K562 (cell line): ENCODE measurements around the gene PPM1E. TPM values are rescaled to one million over a fixed set of nuclear protein-coding genes. Genes with fewer than 3 reads are reported as not detected.

Experiments
- ATAC-seq: fragments of 200-7000 bp; cut with Tn5 transposase; 3 replicates; pipeline ENCODE4 v1.9.1; 2020; ENCODE audit warnings: moderate library complexity
- BruUV-seq: library from RNA; stranded (reverse); fragments of 400-500 nt; replicated peaks from 2 replicates; lab custom pipeline; 2021; lab: Mats Ljungman, UMichigan
- CTCF ChIA-PET: fragments of 300-600 bp; formaldehyde crosslinking; extraction: SDS; loops from one replicate; lab custom pipeline; 2021; ENCODE audit warnings: low intra/inter-chr PET ratio; lab: Yijun Ruan, JAX
- POLR2A ChIA-PET: fragments of 300-600, 350-650 bp; sonication (Branson Sonifier 250); formaldehyde crosslinking; extraction: SDS; loops from one replicate; lab custom pipeline; 2021; ENCODE audit warnings: antibody characterized with exemption, inconsistent platforms; lab: Yijun Ruan, JAX
- DNase-seq, 4 experiments: peaks; one replicate each; pipeline versions ENCODE4 v3.0.0 to v3.0.0-alpha.2; 2011 to 2018; ENCODE audit warnings: low spot score in 3 of 4, mixed read lengths in 3 of 4; ENCODE audit errors: extremely low read depth in 1 of 4
- FAIRE-seq: peaks from 2 replicates; lab custom pipeline; 2011; peaks lifted over from hg19 to GRCh38; lab: Jason Lieb, UNC
- H2AFZ ChIP-seq: 2 replicates; pipeline ENCODE4 v1.6.0; 2011; ENCODE audit warnings: low read depth, low read length, control low read depth, inconsistent platforms
- H3K27ac ChIP-seq: fragments of 200-600 bp; 3 replicates; pipeline ENCODE4 v1.8.0; 2011; ENCODE audit warnings: low read depth, mild to moderate bottlenecking, control low read depth, inconsistent platforms, low read length, moderate library complexity, mixed read lengths; ENCODE audit errors: extremely low read depth
- H3K27me3 ChIP-seq, 2 experiments: fragments of 300-600 bp in 1 of 2; 2 replicates in 1 of 2; 3 replicates in 1 of 2; pipeline versions ENCODE4 v1.6.0 to v1.8.0; 2011; ENCODE audit warnings: inconsistent platforms in 2 of 2, low read length in 2 of 2, mild to moderate bottlenecking in 1 of 2, mixed read lengths in 1 of 2, moderate library complexity in 1 of 2; ENCODE audit not compliant: control insufficient read depth in 2 of 2, insufficient read depth in 2 of 2
- H3K36me3 ChIP-seq: fragments of 300-600 bp; 3 replicates; pipeline ENCODE4 v1.8.0; 2011; ENCODE audit warnings: mild to moderate bottlenecking, low read length, inconsistent platforms; ENCODE audit not compliant: control insufficient read depth, insufficient read depth
- H3K4me1 ChIP-seq, 2 experiments: fragments of 200-600 bp in 1 of 2; replicated peaks in 1 of 2; 2 replicates in 1 of 2; 3 replicates in 1 of 2; pipeline versions ENCODE4 v1.5.1 to v1.8.0; 2011; ENCODE audit warnings: inconsistent platforms in 2 of 2, low read length in 2 of 2, mild to moderate bottlenecking in 1 of 2, mixed read lengths in 1 of 2, moderate library complexity in 1 of 2; ENCODE audit not compliant: control insufficient read depth in 2 of 2, insufficient read depth in 2 of 2
- H3K4me2 ChIP-seq: 2 replicates; pipeline ENCODE4 v1.6.1; 2011; ENCODE audit warnings: low read length, control low read depth, inconsistent platforms, mixed read lengths; ENCODE audit not compliant: insufficient read depth
- H3K4me3 ChIP-seq: fragments of 200-600 bp; sonication (generic), shearing (Covaris generic); 2 replicates; pipeline ENCODE4 v1.5.1; 2016; ENCODE audit warnings: control low read depth, inconsistent platforms
- H3K79me2 ChIP-seq: fragments of 200-600 bp; 3 replicates; pipeline ENCODE4 v1.8.0; 2011; ENCODE audit warnings: low read length, inconsistent platforms; ENCODE audit not compliant: control insufficient read depth, insufficient read depth
- H3K9ac ChIP-seq, 2 experiments: 2 replicates each; pipeline versions ENCODE4 v1.6.0 to v1.6.1; 2011; ENCODE audit warnings: low read depth in 2 of 2, low read length in 2 of 2, control low read depth in 1 of 2, inconsistent platforms in 1 of 2, mild to moderate bottlenecking in 1 of 2, mixed read lengths in 1 of 2; ENCODE audit not compliant: insufficient read depth in 1 of 2
- H3K9me1 ChIP-seq: one replicate; pipeline ENCODE4 v1.6.0; 2011; ENCODE audit warnings: inconsistent platforms, mild to moderate bottlenecking, low read length, moderate library complexity; ENCODE audit not compliant: control insufficient read depth, insufficient read depth
- H3K9me3 ChIP-seq: replicated peaks from 2 replicates; pipeline ENCODE4 v1.5.1; 2011; ENCODE audit warnings: low read depth, low read length, inconsistent platforms; ENCODE audit not compliant: control insufficient read depth, insufficient read depth
- H4K20me1 ChIP-seq: replicated peaks from 2 replicates; pipeline ENCODE4 v1.6.1; 2011; ENCODE audit warnings: low read length, inconsistent platforms, mixed read lengths; ENCODE audit not compliant: control insufficient read depth, insufficient read depth
- CBFA2T3 ChIP-seq: fragments of 450-650 bp; IDR thresholded peaks from 2 replicates; pipeline ENCODE4 v1.6.1; 2017
- CEBPB ChIP-seq: fragments of 450-650 bp; IDR thresholded peaks from 2 replicates; pipeline ENCODE4 v1.6.1; 2016; ENCODE audit warnings: missing genetic modification characterization, missing compliant biosample characterization
- CEBPG ChIP-seq, 3 experiments: fragments of 200-800 bp in 1 of 3; sonication (Bioruptor generic) in 1 of 3; sonication (generic) in 1 of 3; formaldehyde crosslinking in 1 of 3; IDR thresholded peaks in 2 of 3; conservative IDR thresholded peaks in 1 of 3; 2 replicates each; pipeline versions ENCODE4 v1.6.1 to v1.8.0; 2016 to 2022; ENCODE audit warnings: missing compliant biosample characterization in 2 of 3, missing genetic modification characterization in 2 of 3, mild to moderate bottlenecking in 1 of 3, missing genetic modification reagents in 1 of 3
- CREM ChIP-seq: IDR thresholded peaks from 2 replicates; pipeline ENCODE4 v1.6.1; 2014; ENCODE audit warnings: antibody characterized with exemption, low read depth
- CTBP1 ChIP-seq: fragments of 450-650 bp; IDR thresholded peaks from 2 replicates; pipeline ENCODE4 v1.6.1; 2016; ENCODE audit warnings: borderline replicate concordance
- DPF2 ChIP-seq: fragments of 450-650 bp; IDR thresholded peaks from 2 replicates; pipeline ENCODE4 v1.6.1; 2016
- ESRRA ChIP-seq: fragments of 450-650 bp; IDR thresholded peaks from 2 replicates; pipeline ENCODE4 v1.6.1; 2014; ENCODE audit warnings: low read depth, mild to moderate bottlenecking, moderate library complexity, borderline replicate concordance
- MTA1 ChIP-seq: fragments of 450-650 bp; IDR thresholded peaks from 2 replicates; pipeline ENCODE4 v1.6.1; 2017; ENCODE audit warnings: borderline replicate concordance
- PHF20 ChIP-seq: fragments of 450-650 bp; IDR thresholded peaks from 2 replicates; pipeline ENCODE4 v1.6.1; 2018; ENCODE audit not compliant: partially characterized antibody
- POLR3G ChIP-seq: IDR thresholded peaks from 2 replicates; pipeline ENCODE4 v1.6.1; 2011; ENCODE audit not compliant: insufficient read length, insufficient replicate concordance; ENCODE audit errors: extremely low read depth
- PYGO2 ChIP-seq: fragments of 450-650 bp; IDR thresholded peaks from 2 replicates; pipeline ENCODE4 v1.6.1; 2016; ENCODE audit warnings: mild to moderate bottlenecking, missing genetic modification characterization, moderate library complexity, missing compliant biosample characterization
- RAD21 ChIP-seq, 2 experiments: fragments of 250-450 bp in 1 of 2; fragments of 450-650 bp in 1 of 2; sonication (Bioruptor Pico) in 1 of 2; formaldehyde crosslinking in 1 of 2; IDR thresholded peaks in 1 of 2; conservative IDR thresholded peaks in 1 of 2; 2 replicates each; pipeline versions ENCODE4 v1.4.0 to v1.8.0; 2020 to 2022; ENCODE audit warnings: mild to moderate bottlenecking in 2 of 2, moderate library complexity in 1 of 2
- RBFOX2 ChIP-seq: fragments of 200-400 bp; formaldehyde crosslinking; IDR thresholded peaks from 2 replicates; pipeline ENCODE4 v1.6.1; 2017; ENCODE audit warnings: low read depth, mild to moderate bottlenecking, low read length, moderate library complexity
- RCOR1 ChIP-seq, 2 experiments: IDR thresholded peaks; 2 replicates each; pipeline ENCODE4 v1.6.1; 2012; ENCODE audit warnings: low read depth in 2 of 2, low read length in 2 of 2, borderline replicate concordance in 1 of 2, improper control_type of control experiment in 1 of 2
- SMARCA4 ChIP-seq: fragments of 450-650 bp; IDR thresholded peaks from 2 replicates; pipeline ENCODE4 v1.6.1; 2016
- SOX6 ChIP-seq: fragments of 450-650 bp; IDR thresholded peaks from 2 replicates; pipeline ENCODE4 v1.6.1; 2014; ENCODE audit warnings: mild to moderate bottlenecking
- SPI1 ChIP-seq: IDR thresholded peaks from 2 replicates; pipeline ENCODE4 v1.6.1; 2011; ENCODE audit warnings: low read depth, low read length, control low read depth, borderline replicate concordance
- TRIM24 ChIP-seq, 2 experiments: fragments of 450-650 bp; IDR thresholded peaks; 2 replicates each; pipeline ENCODE4 v1.6.1; 2016
- ZEB2 ChIP-seq: fragments of 450-650 bp; IDR thresholded peaks from 2 replicates; pipeline ENCODE4 v1.6.1; 2016
- ZFP36 ChIP-seq: fragments of 150-350 bp; IDR thresholded peaks from 2 replicates; pipeline ENCODE4 v1.6.1; 2018; ENCODE audit warnings: low read length, low read depth; ENCODE audit not compliant: partially characterized antibody
- WGBS: fragments of 100-300 bp; shearing (Covaris generic); methylation state at CpG from one replicate; pipeline ENCODE4 v1.1.6; 2016; ENCODE audit warnings: low coverage, mixed read lengths; ENCODE audit not compliant: insufficient coverage; ENCODE audit errors: missing lambda C conversion rate; 5-methylcytosine and 5-hydroxymethylcytosine counted together
- in situ Hi-C: fragments of 300-500 bp; cut with MboI; formaldehyde crosslinking; loops from 4 replicates; pipeline ENCODE4 v1.15.0; 2018; ENCODE audit warnings: inconsistent platforms, mixed read lengths
- intact Hi-C: fragments of 100-400 bp; cut with micrococcal nuclease; formaldehyde crosslinking; loops from 2 replicates; pipeline ENCODE4 v1.14.2; 2022
- polyA plus RNA-seq, 8 experiments: library from polyadenylated mRNA; depleted of rRNA in 4 of 8; stranded (reverse) in 5 of 8; unstranded in 3 of 8; fragments of >200 nt; fragmentation: Nextera tagmentation in 2 of 8; fragmentation: Illumina TruSeq in 1 of 8; extraction: Ambion mirVana in 2 of 8; extraction: Trizol in 1 of 8; gene quantifications; 2 replicates each; pipeline versions ENCODE4 v1.2.1 to v1.2.3, GENCODE V29; 2011 to 2014; ENCODE audit warnings: inconsistent platforms in 1 of 8, missing spikeins in 1 of 8
- total RNA-seq, 7 experiments: library from RNA; depleted of rRNA in 6 of 7; stranded (reverse); fragments of >200 nt in 6 of 7; fragmentation: Illumina TruSeq in 2 of 7; extraction: Trizol in 2 of 7; gene quantifications; 2 replicates each; pipeline versions ENCODE4 v1.2.1 to v1.2.3, GENCODE V29; 2011 to 2021; ENCODE audit warnings: low replicate concordance in 1 of 7
- TF ChIP-seq, protein P1 (sequence below), 3 experiments: fragments of 200-800 bp in 1 of 3; fragments of 250-450 bp in 1 of 3; fragments of 450-650 bp in 1 of 3; sonication (Bioruptor Pico) in 1 of 3; sonication (Bioruptor generic) in 1 of 3; formaldehyde crosslinking in 1 of 3; IDR thresholded peaks; 2 replicates each; pipeline versions ENCODE4 v1.6.1 to v1.8.0; 2016 to 2022; ENCODE audit warnings: mild to moderate bottlenecking in 2 of 3, missing genetic modification characterization in 2 of 3, missing compliant biosample characterization in 1 of 3, moderate library complexity in 1 of 3

PPM1E gene
- total and polyA plus RNA-seq, 9 of the 15 experiments (the other 6 are each of a cell fraction or from before 2014, with no cell fraction given) = 1.0 to 5.7 (median 4.7) TPM

DNA sequence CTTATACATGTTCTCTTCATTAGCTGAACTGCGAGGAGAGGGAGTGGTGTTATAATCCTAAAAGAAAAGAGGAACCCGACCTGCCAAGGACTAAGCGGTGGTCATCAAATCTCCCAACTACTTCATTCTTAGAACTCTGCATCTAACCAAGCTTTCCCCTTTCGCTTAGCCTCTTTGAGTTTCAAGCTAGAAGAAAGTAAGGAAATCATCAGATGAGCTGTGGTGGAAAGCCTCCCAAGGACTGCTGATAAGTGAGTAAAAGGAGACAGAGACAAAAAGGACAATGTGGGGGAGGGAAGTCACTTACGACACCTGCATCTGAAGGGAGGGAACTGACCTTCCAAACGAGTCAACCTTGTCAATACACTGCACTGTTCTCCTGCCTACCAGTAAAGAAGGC lies 229.7 kb downstream of the PPM1E start:
- peak; percentile 19 to 59 (median 32) for DNase-seq
- H3K9me1 ChIP-seq = no peaks in the 10 kb centered on the region
- H3K4me2 ChIP-seq = peak overlapping the region; percentile 39; the same call in 1 of the 2 replicates
- in situ Hi-C loops (no loop called here), intact Hi-C loops (no loop called here)
- ATAC-seq = peak; percentile 87
- no peak overlapping the region for H3K4me3 ChIP-seq
- ChIA-PET POLR2A (interaction anchor here (1.1 to 2.6 kb wide), 3 partner anchors 9 to 354 kb away, joined by 3 to 9 read pairs (median 4); no protein-coding TSS in a partner anchor), CTCF (no interaction called here)
- no peaks in the 10 kb centered on the region for H4K20me1 ChIP-seq
- no peak overlapping the region for H2AFZ ChIP-seq
- H3K27me3 ChIP-seq = no peaks in the 10 kb centered on the region
- BruUV-seq = no TSS peak
- H3K79me2 ChIP-seq = no peaks in the 10 kb centered on the region
- no peaks in the 10 kb centered on the region for H3K36me3 ChIP-seq
- H3K27ac ChIP-seq = no peak overlapping the region
- WGBS = 21% methylated on average over 6 of the region's 6 CpGs
- H3K9me3 ChIP-seq = no peaks in the 10 kb centered on the region
- no peak overlapping the region; a peak in 1 of 4 replicates for H3K9ac ChIP-seq
- peak; percentile 84 for FAIRE-seq
- peaks cover 0 to 10% of the 10 kb centered on the region in 2 experiments; a peak in 3 of 5 replicates for H3K4me1 ChIP-seq
- TF ChIP-seq CTBP1 = peak; percentile 66; the same call in 1 of the 2 replicates
- TF ChIP-seq DPF2 = 0 out of 2 replicates have a peak, but pooled peaks have one; percentile 37
- peak; percentile 66 for TF ChIP-seq SOX6
- no peak for TF ChIP-seq CEBPG (CRISPR knock-in tag; IDR thresholded peaks at IDR 0.05)
- TF ChIP-seq CEBPG (tag; conservative IDR thresholded peaks at IDR 0.05 in 1 of 2, IDR thresholded peaks at IDR 0.05 in 1 of 2) = peak in 1 of 2 experiments; percentile 6; a peak in 1 of 4 replicates
- TF ChIP-seq POLR3G = no peak
- 0 out of 2 replicates have a peak, but pooled peaks have one; percentile 23 for TF ChIP-seq CEBPB
- TF ChIP-seq ESRRA = 0 out of 2 replicates have a peak, but pooled peaks have one; percentile 22
- no peak for TF ChIP-seq PHF20
- TF ChIP-seq, protein P1, sequence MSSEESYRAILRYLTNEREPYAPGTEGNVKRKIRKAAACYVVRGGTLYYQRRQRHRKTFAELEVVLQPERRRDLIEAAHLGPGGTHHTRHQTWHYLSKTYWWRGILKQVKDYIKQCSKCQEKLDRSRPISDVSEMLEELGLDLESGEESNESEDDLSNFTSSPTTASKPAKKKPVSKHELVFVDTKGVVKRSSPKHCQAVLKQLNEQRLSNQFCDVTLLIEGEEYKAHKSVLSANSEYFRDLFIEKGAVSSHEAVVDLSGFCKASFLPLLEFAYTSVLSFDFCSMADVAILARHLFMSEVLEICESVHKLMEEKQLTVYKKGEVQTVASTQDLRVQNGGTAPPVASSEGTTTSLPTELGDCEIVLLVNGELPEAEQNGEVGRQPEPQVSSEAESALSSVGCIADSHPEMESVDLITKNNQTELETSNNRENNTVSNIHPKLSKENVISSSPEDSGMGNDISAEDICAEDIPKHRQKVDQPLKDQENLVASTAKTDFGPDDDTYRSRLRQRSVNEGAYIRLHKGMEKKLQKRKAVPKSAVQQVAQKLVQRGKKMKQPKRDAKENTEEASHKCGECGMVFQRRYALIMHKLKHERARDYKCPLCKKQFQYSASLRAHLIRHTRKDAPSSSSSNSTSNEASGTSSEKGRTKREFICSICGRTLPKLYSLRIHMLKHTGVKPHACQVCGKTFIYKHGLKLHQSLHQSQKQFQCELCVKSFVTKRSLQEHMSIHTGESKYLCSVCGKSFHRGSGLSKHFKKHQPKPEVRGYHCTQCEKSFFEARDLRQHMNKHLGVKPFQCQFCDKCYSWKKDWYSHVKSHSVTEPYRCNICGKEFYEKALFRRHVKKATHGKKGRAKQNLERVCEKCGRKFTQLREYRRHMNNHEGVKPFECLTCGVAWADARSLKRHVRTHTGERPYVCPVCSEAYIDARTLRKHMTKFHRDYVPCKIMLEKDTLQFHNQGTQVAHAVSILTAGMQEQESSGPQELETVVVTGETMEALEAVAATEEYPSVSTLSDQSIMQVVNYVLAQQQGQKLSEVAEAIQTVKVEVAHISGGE (CRISPR knock-in tag; IDR thresholded peaks at IDR 0.05) = peak in 1 of 3 experiments; percentile 16; a peak in 1 of 6 replicates
- TF ChIP-seq CBFA2T3 = peak; percentile 20; the same call in 1 of the 2 replicates
- no peak for TF ChIP-seq RBFOX2
- peak; percentile 78 for TF ChIP-seq SPI1
- TF ChIP-seq ZFP36 = no peak
- peak; percentile 60 for TF ChIP-seq ZEB2
- no peak for TF ChIP-seq PYGO2 (tag)
- TF ChIP-seq RAD21 (CRISPR knock-in tag; conservative IDR thresholded peaks at IDR 0.05 in 1 of 2, IDR thresholded peaks at IDR 0.05 in 1 of 2) = peak in 1 of 2 experiments; percentile 44; a peak in 2 of 4 replicates
- peak in 1 of 2 experiments; percentile 43; a peak in 2 of 4 replicates for TF ChIP-seq RCOR1 (IDR thresholded peaks at IDR 0.05; ENCODE audit: borderline replicate concordance in 1 of 2, low read depth in 2 of 2, low read length in 2 of 2)
- TF ChIP-seq SMARCA4 = peak; percentile 45; the same call in 1 of the 2 replicates
- TF ChIP-seq MTA1 = no peak
- TF ChIP-seq CREM = 0 out of 2 replicates have a peak, but pooled peaks have one; percentile 28
- peak in 1 of 2 experiments; percentile 46; a peak in 1 of 4 replicates for TF ChIP-seq TRIM24 (IDR thresholded peaks at IDR 0.05)
